Activated T-helper 1 cell treated with anti-CD3 and anti-CD28 coated beads, Interleukin-2, amount 50 U/mL, for 16 hours (primary cell): Measurements from ENCODE around the gene CFAP45.

Experiments used
- DNase-seq, 2 donors: peaks; one replicate each; pipeline ENCODE4 v3.0.0-alpha.2; 2020; ENCODE audit warnings: low read depth in 1 of 2, low spot score in 1 of 2

CFAP45 gene

DNA sequence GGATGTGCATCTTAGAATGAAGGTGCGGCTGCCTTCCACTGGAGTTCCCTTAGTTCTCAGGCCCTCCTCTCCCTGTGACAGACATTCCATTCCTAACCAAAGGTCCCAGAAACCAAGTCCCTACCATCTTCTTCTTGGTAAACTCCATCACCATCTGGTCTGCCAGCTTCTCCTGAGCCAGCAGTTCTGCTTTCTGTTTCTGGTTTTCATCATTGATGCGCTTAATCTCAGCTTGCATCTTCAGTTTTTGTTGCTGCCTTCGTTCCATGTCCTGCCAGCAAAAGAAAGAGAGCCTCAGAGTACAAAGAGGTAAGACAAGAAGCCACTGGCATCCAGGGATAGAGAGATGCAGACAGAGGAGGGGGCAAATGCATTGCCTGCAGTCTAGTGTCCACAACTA, 19.5 kb downstream of the CFAP45 start:
- no peak for DNase-seq

GRCh38 chr1:159879977-159880376, 20.0 kb downstream of the CFAP45 start:
- DNase-seq, result no peak

GRCh38 chr1:159879136-159879535, 20.8 kb downstream of the CFAP45 start:
- DNase-seq, result no peak

GRCh38 chr1:159877695-159878444, 22.1 kb downstream of the CFAP45 start:
- DNase-seq, result no peak

DNA sequence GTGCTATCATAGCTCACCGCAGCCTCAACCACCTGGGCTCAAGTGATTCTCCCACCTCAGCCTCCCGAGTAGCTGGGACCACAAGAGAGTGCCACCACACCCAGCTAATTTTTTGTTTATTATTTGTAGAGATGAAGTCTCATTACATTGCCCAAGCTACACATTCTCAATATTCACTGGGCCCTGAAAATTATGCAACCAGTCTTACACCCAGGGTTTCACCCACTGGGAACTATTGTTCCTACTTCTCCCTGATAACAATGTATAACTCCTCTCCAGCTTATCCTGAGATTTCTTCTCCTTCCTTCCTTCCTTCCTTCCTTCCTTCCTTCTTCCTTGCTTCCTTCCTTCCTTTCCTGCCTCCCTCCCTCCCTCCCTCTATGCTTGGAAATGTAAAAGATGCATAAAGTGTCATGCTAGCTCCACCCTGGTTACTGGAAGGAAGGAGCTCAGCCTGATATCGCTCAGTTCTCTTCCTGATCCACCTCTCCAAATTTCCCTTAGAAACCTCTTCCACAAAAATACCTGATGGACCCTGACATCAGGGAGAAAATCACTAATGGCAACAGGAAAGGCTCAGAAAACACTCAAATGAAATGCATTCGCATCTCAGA, 26.3 kb downstream of the CFAP45 start:
- DNase-seq, result no peak

DNA sequence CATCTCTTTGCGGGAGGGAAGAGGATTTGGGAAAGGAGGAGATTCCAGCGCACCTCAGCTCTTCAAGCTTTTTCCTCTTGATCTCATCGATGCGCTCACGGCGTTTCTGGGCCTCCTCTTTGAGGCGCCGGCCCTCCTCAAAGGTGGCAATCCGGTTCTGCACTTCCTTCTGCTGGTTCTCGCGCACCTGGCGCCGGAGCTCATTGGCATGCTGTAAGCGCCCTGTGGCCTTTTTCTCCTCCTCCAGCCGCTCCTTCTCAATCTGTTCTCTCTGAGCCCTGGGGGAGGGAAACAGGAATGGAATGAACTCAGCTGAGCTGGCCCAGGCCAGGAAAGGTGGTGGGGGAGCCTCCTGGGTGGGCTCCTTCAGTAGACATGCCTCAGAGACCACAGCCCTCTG, 27.1 kb downstream of the CFAP45 start:
- no peak for DNase-seq

GRCh38 chr1:159870704-159871103, 29.3 kb downstream of the CFAP45 start:
- no peak for DNase-seq

DNA sequence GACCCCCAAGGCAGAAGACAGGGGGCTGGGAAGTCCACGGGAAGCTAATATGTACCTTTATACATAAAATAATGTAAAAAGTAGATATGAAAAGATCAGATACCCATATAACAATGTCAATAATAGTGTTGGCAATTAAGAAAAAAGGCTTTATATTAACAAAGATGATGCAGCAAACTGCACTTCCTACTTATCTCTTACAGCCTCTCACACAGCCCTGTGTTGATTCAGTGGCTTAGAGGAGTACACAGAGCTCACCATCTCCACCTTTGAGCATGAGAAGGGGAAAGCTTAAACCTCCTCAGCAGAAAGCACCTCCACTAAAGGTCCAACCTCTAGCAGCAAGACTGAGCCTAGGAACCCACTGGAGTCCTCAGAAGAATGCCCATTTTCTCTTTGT, 30.4 kb downstream of the CFAP45 start:
- DNase-seq, result no peak

GRCh38 chr1:159869173-159869572, 30.8 kb downstream of the CFAP45 start:
- no peak for DNase-seq

DNA sequence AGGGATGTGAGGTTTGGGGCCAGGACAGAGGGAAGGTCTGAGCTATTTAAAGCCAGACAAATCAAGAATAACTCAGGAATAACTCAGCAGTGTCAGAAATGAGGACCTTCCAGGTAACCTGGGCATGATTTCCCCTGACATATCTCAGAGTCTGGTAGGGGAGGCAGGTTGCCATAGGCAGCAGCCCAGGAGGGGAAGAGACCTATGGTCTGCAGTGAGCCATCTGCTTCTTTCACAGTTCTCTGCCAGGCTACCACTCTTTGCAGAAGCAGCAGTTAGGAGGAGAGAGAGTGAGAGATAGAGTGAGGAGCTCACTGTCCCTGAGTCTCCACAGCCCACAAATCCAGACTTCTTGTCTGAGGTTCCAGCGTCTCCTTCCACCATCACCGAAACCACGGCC, 31.2 kb downstream of the CFAP45 start:
- no peak for DNase-seq

GRCh38 chr1:159867664-159868026, 32.3 kb downstream of the CFAP45 start:
- no peak for DNase-seq

- no peak for DNase-seq
Measured at GRCh38 chr1:159866905-159867663, 32.9 kb downstream of the CFAP45 start.

- DNase-seq, result no peak
Measured at GRCh38 chr1:159866066-159866465, 33.9 kb downstream of the CFAP45 start.

DNA sequence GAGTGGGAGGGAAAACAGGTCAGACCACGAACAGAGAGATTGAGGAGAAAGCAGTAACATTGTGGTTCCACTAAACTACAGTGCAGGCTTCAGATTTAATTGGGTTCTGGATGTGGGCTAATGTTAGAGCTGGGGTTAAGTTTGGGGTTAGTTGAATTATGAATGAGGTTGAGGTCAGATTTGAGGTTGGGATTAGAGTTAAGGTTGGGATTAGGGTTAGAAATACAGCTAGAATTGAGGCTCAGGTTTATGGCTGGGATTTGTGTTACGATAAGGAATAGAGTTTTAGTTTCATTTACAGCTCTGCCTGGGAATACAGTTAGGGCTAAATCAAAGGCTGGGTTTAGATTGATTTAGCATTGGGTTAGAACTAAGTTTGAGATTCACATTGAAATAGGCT, 35.7 kb downstream of the CFAP45 start:
- DNase-seq, result no peak

DNA sequence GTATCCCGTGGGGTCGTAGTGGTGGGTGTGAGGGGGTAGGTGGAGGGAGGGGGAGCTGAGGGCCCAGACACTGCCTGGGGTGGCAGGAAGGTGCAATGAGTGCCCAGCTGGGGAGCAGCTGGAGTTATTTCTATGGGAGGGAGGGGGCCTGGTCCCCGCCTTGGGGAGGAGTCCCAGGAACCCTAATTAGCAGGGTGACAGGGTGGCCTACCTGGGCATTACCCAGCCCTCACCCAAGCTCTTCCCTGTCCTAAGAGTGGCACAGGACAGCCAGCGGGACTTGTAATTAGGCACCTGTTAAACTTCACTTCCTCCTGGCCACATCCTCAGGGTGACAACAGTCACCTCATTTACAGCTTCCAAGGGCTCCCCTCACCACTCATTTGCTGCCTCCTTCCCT, 37.4 kb downstream of the CFAP45 start, which contains the start of gene VSIG8:
Gene VSIG8 (minus strand): TSS at position 101 of the 400 bp plus-strand sequence. CDS start 136 bp downstream, outside the sequence.
- DNase-seq, result no peak

- DNase-seq, result no peak
Measured at GRCh38 chr1:159862031-159862430, 37.9 kb downstream of the CFAP45 start.

DNA sequence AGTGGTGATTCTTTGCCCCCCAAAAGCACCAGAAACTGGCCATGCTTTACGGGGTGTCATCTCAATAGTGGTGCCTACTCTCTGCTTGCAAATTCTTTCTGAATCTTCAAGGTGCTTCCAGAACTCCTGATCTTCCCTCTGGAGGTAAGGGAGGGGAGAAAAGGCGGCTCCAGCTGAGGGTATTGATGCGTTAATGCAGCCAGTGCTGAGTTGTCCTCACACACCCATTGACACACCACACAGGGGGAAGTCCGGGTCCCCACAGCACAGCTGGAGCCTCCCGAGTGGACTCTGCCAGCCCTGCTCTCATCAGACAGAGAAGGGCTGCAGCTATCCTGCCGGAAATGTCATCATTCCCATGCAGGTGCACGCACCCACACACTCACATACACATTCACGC, 38.7 kb downstream of the CFAP45 start:
- DNase-seq, result no peak

DNA sequence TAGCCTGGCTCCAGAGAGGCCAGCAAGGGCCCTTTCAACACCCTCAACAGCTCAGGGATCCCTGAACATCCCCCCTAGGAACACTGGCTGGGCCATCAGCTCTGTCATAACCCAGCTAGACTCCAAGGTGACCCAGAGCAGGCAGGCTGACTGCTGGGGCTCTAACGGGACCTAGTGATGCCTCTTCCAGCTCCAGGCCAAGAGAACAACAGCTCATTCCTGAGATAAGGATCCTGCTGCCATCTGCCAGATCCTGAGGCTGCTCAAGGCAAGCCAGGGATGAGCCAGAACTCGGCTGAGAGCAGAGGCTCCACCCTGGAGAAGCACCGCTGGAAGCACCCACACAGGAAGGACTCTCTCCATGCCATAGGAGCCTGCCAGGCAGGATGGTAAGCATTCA, 39.5 kb downstream of the CFAP45 start:
- no peak for DNase-seq

DNA sequence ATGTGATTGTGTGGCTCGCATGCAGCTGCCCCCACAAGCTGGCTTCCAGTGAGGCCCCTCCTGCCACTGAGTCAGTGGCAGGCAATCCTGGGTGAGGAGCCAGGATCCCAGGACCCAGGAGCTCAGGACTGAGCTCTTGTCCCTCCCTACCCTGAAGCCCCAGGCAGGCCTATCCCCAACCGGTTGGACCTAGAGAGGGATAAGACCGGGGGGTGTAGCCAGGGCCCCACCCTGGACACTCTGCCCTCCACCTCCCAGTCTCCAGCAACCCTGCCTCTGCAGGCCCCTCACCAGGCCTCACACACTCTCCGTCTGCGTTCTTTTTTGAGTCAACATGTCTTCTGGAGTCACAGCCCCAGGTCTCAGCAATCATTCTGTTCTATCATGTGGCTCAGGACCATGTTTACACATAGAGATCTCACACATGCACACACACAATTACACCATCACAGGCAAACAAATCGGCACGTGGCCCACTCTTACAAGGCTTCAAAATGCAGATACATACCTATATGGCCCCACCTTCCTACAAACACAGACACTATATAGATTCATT, 40.1 kb downstream of the CFAP45 start:
- no peak for DNase-seq

DNA sequence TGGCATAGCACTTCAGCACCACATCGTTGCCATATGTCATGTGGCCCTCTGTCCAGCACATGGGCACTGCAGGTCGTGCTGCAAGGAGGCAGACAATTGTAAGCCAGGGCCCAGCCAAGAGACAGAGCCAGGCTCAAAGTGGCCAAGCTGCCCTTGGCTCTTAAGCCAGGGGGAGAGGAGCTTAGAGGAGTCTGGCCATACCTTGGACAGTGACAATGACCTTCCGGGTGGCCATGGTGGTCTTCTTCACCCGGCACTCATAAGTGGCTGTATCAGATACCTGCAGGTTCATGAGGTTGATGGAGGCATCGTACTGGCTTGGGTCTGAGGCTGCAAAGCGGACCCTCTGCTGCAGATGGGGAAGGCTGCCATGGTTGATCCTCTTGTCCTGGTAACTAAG, 42.1 kb downstream of the CFAP45 start:
- no peak for DNase-seq

DNA sequence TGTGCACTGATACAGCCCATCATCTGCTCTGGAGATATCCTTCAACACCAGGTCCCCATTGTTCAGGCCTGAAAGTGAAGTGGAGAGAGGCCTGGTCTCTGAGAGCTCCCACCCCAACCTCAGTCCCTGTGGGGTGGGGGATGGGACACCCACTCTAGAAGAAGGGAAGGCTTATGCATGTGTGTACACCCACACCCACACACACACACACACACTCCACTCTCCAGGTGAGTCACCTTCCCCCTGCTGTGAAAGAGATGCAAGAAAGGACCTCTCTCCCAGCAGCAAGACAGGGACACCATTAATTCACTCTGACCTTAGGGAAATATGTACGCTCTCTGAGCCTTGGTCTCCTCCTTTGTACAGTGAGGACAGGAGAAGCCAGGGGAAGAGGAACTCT, 43.4 kb downstream of the CFAP45 start:
- no peak for DNase-seq

- no peak for DNase-seq
Measured at GRCh38 chr1:159855709-159856108, 44.3 kb downstream of the CFAP45 start.
